HL-60 (cell line): Measurements from ENCODE around the gene OSBPL5.

Experiments
- POLR2AphosphoS5 ChIP-seq: IDR thresholded peaks from 2 replicates; pipeline ENCODE4 v1.6.1; 2012; ENCODE audit warnings: low read depth
- TF ChIP-seq, protein P1 (sequence below): IDR thresholded peaks from one replicate; pipeline ENCODE4 v1.5.1; 2011; ENCODE audit warnings: low read length, control low read depth, inconsistent platforms; ENCODE audit not compliant: insufficient read depth

DNA sequence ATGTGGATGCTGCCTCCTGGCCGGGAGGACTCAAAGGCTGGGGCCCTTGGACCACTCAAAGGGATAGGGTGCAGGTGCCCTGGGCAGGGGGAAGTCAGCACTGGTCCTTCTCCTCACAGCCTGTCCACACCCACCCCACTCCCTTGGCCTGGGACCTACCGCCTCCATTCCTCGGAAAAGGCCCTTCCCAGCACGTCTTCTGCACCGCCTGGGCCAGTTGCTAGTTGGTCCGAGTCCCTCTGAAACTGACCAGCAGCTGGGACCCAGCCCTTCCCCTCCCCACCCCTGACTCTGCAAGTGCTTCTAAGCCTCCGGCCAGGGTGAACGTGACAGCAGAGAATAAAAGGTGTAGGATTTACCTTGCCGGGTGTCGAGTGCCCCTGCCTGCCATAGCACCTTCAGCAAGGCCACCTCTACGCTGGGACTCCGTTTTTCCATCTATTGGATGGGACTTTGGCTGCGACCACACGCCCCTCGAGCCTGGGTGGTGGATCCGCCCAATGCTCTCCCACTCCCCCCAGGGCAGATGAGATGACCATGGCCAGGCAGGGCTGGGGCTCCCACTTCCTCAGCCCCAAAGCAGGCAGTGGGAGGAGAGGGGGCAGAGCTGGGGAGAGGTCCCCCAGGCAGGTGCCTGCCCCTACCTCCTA, 37.3 kb downstream of the OSBPL5 start:
- TF ChIP-seq, protein P1, sequence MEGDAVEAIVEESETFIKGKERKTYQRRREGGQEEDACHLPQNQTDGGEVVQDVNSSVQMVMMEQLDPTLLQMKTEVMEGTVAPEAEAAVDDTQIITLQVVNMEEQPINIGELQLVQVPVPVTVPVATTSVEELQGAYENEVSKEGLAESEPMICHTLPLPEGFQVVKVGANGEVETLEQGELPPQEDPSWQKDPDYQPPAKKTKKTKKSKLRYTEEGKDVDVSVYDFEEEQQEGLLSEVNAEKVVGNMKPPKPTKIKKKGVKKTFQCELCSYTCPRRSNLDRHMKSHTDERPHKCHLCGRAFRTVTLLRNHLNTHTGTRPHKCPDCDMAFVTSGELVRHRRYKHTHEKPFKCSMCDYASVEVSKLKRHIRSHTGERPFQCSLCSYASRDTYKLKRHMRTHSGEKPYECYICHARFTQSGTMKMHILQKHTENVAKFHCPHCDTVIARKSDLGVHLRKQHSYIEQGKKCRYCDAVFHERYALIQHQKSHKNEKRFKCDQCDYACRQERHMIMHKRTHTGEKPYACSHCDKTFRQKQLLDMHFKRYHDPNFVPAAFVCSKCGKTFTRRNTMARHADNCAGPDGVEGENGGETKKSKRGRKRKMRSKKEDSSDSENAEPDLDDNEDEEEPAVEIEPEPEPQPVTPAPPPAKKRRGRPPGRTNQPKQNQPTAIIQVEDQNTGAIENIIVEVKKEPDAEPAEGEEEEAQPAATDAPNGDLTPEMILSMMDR, result no peak
- TF ChIP-seq POLR2AphosphoS5, result no peak
